22Rv1 (cell line): ENCODE measurements around the gene RUNX2.
"Not testable (repeated sequence)": the region's sequence is repeated elsewhere in the genome, so short reads cannot be mapped to it uniquely, and the experiment has no call there.

ENCODE experiments used
- ZFX ChIP-seq: fragments of 450-650 bp; IDR thresholded peaks from 2 replicates; pipeline ENCODE4 v1.6.1; 2017; ENCODE audit warnings: antibody characterized with exemption, borderline replicate concordance
- TF ChIP-seq, protein P1 (sequence below): fragments of 450-650 bp; IDR thresholded peaks from 2 replicates; pipeline ENCODE4 v1.5.1; 2017; ENCODE audit warnings: mild to moderate bottlenecking

DNA sequence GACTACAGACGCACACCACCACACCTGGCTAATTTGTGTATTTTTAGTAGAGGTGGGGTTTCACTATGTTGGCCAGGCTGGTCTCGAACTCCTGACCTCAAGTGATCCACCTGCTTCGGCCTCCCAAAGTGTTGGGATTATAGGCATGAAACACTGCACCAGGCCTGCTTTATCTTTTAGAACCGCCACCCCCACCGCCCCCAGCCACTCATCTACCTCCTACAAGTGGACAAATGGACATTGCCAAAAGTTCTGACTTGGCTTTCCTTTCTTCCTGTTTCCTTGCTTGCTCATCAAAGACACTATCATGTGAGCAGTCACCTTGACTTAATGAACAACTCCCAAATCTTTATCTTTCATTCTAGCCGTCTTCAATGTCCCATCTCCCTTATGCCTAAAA lies 139.3 kb downstream of the RUNX2 start:
- TF ChIP-seq, protein P1, sequence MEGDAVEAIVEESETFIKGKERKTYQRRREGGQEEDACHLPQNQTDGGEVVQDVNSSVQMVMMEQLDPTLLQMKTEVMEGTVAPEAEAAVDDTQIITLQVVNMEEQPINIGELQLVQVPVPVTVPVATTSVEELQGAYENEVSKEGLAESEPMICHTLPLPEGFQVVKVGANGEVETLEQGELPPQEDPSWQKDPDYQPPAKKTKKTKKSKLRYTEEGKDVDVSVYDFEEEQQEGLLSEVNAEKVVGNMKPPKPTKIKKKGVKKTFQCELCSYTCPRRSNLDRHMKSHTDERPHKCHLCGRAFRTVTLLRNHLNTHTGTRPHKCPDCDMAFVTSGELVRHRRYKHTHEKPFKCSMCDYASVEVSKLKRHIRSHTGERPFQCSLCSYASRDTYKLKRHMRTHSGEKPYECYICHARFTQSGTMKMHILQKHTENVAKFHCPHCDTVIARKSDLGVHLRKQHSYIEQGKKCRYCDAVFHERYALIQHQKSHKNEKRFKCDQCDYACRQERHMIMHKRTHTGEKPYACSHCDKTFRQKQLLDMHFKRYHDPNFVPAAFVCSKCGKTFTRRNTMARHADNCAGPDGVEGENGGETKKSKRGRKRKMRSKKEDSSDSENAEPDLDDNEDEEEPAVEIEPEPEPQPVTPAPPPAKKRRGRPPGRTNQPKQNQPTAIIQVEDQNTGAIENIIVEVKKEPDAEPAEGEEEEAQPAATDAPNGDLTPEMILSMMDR: not testable (repeated sequence)
- TF ChIP-seq ZFX: not testable (repeated sequence)
